ENCODE measurements around the gene TIMM21. TPM values are rescaled to one million over a fixed set of nuclear protein-coding genes. Genes with fewer than 3 reads are reported as not detected.

The TIMM21 gene
- total RNA-seq (2022) (44.9 and 46.7 TPM in 2 replicates), Bru-seq, nascent RNA (percentile 86 among the genes with signal in this experiment), BruChase-seq, experiment 1, labeled RNA remaining after a 6-hour chase (percentile 79 among the genes with signal in this experiment), BruChase-seq, experiment 2, labeled RNA remaining after a 2-hour chase (percentile 83 among the genes with signal in this experiment)
- long read RNA-seq, transcript TIMM21-201 (6 exons, 3,095 nt), result major isoform, 74 of 95 reads
- long read RNA-seq, partial matches to known transcripts, result 3 of 95 reads
- long read RNA-seq, other reads (novel, unspliced or antisense), result 17 of 95 reads

- Mint-ChIP-seq H3K27ac (ENCODE audit: unreplicated experiment) (peak within 1 kb of the TSS; percentile 91), H3K4me3 (ENCODE audit: low read depth, unreplicated experiment) (peak within 1 kb of the TSS; percentile 95), H3K36me3 (ENCODE audit: insufficient read depth, unreplicated experiment) (peaks cover 25% of the 10 kb centered on the region), H3K9me3 (ENCODE audit: low read depth, unreplicated experiment) (no peaks in the 10 kb centered on the region), H3K4me1 (ENCODE audit: low read depth, unreplicated experiment) (peaks cover 36% of the 10 kb centered on the region), H3K27me3 (ENCODE audit: unreplicated experiment) (no peaks in the 10 kb centered on the region)
- peak; percentile 93 for DNase-seq
- no TSS peak for BruUV-seq (replicated peaks)
- no peak for TF ChIP-seq CTCF (IDR thresholded peaks at IDR 0.05; ENCODE audit: unreplicated experiment)
- CTCF ChIA-PET, result no interaction called here
- intact Hi-C loops (cut with micrococcal nuclease; ENCODE audit: unreplicated experiment), result no loop called here
These were observed at the start of gene TIMM21, which contains the start of gene FBXO15 for GRCh38 chr18:74147779-74148542. Gene TIMM21, plus strand, starts transcription at chr18:74148523. Its CDS starts 286 bp downstream, at chr18:74148809. Gene FBXO15, minus strand, starts transcription at chr18:74147834. Its CDS starts 49 bp downstream, at chr18:74147785.

- DNase-seq, result no peak
- Mint-ChIP-seq H3K4me3 (ENCODE audit: low read depth, unreplicated experiment) (no peak overlapping the region), H3K27me3 (ENCODE audit: unreplicated experiment) (no peaks in the 10 kb centered on the region), H3K27ac (ENCODE audit: unreplicated experiment) (no peak overlapping the region), H3K9me3 (ENCODE audit: low read depth, unreplicated experiment) (peaks cover 5% of the 10 kb centered on the region), H3K4me1 (ENCODE audit: low read depth, unreplicated experiment) (no peaks in the 10 kb centered on the region), H3K36me3 (ENCODE audit: insufficient read depth, unreplicated experiment) (no peaks in the 10 kb centered on the region)
- no TSS peak for BruUV-seq (replicated peaks)
- intact Hi-C loops (cut with micrococcal nuclease; ENCODE audit: unreplicated experiment), result no loop called here
- no peak for TF ChIP-seq CTCF (IDR thresholded peaks at IDR 0.05; ENCODE audit: unreplicated experiment)
- CTCF ChIA-PET, result no interaction called here
These were observed 39.9 kb upstream of the TIMM21 start for GRCh38 chr18:74108460-74108859.

- H3K4me1 Mint-ChIP-seq (ENCODE audit: low read depth, unreplicated experiment), result no peaks in the 10 kb centered on the region
- intact Hi-C loops (cut with micrococcal nuclease; ENCODE audit: unreplicated experiment), result no loop called here
- CTCF ChIA-PET, result no interaction called here
- no peaks in the 10 kb centered on the region for H3K36me3 Mint-ChIP-seq (ENCODE audit: insufficient read depth, unreplicated experiment)
- DNase-seq, result no peak
- no peak overlapping the region for H3K27ac Mint-ChIP-seq (ENCODE audit: unreplicated experiment)
- no TSS peak for BruUV-seq (replicated peaks)
- peaks cover 5% of the 10 kb centered on the region for H3K9me3 Mint-ChIP-seq (ENCODE audit: low read depth, unreplicated experiment)
- no peaks in the 10 kb centered on the region for H3K27me3 Mint-ChIP-seq (ENCODE audit: unreplicated experiment)
- no peak for TF ChIP-seq CTCF (IDR thresholded peaks at IDR 0.05; ENCODE audit: unreplicated experiment)
- no peak overlapping the region for H3K4me3 Mint-ChIP-seq (ENCODE audit: low read depth, unreplicated experiment)
These were observed 38.2 kb upstream of the TIMM21 start for GRCh38 chr18:74110149-74110548.

- BruUV-seq (replicated peaks), result no TSS peak
- intact Hi-C loops (cut with micrococcal nuclease; ENCODE audit: unreplicated experiment), result no loop called here
- no peak for DNase-seq
- Mint-ChIP-seq H3K27me3 (ENCODE audit: unreplicated experiment) (no peaks in the 10 kb centered on the region), H3K4me1 (ENCODE audit: low read depth, unreplicated experiment) (no peaks in the 10 kb centered on the region), H3K36me3 (ENCODE audit: insufficient read depth, unreplicated experiment) (no peaks in the 10 kb centered on the region), H3K9me3 (ENCODE audit: low read depth, unreplicated experiment) (peaks cover 5% of the 10 kb centered on the region), H3K27ac (ENCODE audit: unreplicated experiment) (no peak overlapping the region), H3K4me3 (ENCODE audit: low read depth, unreplicated experiment) (no peak overlapping the region)
- CTCF ChIA-PET, result interaction anchor here (0.6 to 0.7 kb wide), 2 partner anchors 26 to 847 kb away, joined by 3 to 4 read pairs; no protein-coding TSS in a partner anchor
- TF ChIP-seq CTCF (IDR thresholded peaks at IDR 0.05; ENCODE audit: unreplicated experiment), result no peak
These were observed 37.3 kb upstream of the TIMM21 start for GRCh38 chr18:74110976-74111375.
